A673 (cell line): ENCODE data around the gene DNAH2. TPM values are rescaled to one million over a fixed set of nuclear protein-coding genes. Genes with fewer than 3 reads are reported as not detected.

ENCODE experiments used
- BruUV-seq: library from RNA; stranded (reverse); fragments of 400-500 nt; replicated peaks from 2 replicates; lab custom pipeline; 2021; lab: Mats Ljungman, UMichigan
- CTCF ChIA-PET: fragments of 300-600 bp; sonication (Branson Sonifier 250); formaldehyde crosslinking; loops from one replicate; lab custom pipeline; 2022; ENCODE audit warnings: antibody characterized with exemption; lab: Charles Lee
- POLR2A ChIA-PET: fragments of 300-600 bp; sonication (Branson Sonifier 250); formaldehyde crosslinking; loops from one replicate; lab custom pipeline; 2022; ENCODE audit warnings: antibody characterized with exemption; ENCODE audit not compliant: low non-redundant PET; lab: Charles Lee
- DNase-seq: peaks from one replicate; pipeline ENCODE4 v3.0.0-alpha.2; 2015; ENCODE audit warnings: low spot score
- H3K27ac ChIP-seq: fragments of 200-600 bp; sonication (generic); 2 replicates; pipeline ENCODE4 v1.5.1; 2016; ENCODE audit warnings: mixed run types, low read depth, mild to moderate bottlenecking, mixed read lengths, antibody characterized with exemption, low read length; ENCODE audit not compliant: poor library complexity, severe bottlenecking
- H3K27me3 ChIP-seq: fragments of 200-600 bp; sonication (generic); replicated peaks from 2 replicates; pipeline ENCODE4 v1.6.1; 2017; ENCODE audit warnings: mixed run types, low read depth, mild to moderate bottlenecking, mixed read lengths, antibody characterized with exemption, low read length; ENCODE audit not compliant: insufficient read depth, poor library complexity
- H3K36me3 ChIP-seq: fragments of 200-600 bp; sonication (generic); 2 replicates; pipeline ENCODE4 v1.6.1; 2016; ENCODE audit warnings: mixed run types, mild to moderate bottlenecking, mixed read lengths, antibody characterized with exemption, low read length; ENCODE audit not compliant: insufficient read depth, poor library complexity, severe bottlenecking
- H3K4me1 ChIP-seq: fragments of 200-600 bp; sonication (generic); 2 replicates; pipeline ENCODE4 v1.6.1; 2017; ENCODE audit warnings: mixed run types, mild to moderate bottlenecking, mixed read lengths, antibody characterized with exemption, low read length; ENCODE audit not compliant: insufficient read depth, poor library complexity, severe bottlenecking
- H3K4me3 ChIP-seq: fragments of 200-600 bp; sonication (generic); 2 replicates; pipeline ENCODE4 v1.5.1; 2016; ENCODE audit warnings: low read depth, mixed run types, mild to moderate bottlenecking, mixed read lengths, low read length; ENCODE audit not compliant: poor library complexity, severe bottlenecking
- H3K9me3 ChIP-seq: fragments of 200-600 bp; sonication (generic); 2 replicates; pipeline ENCODE4 v1.6.1; 2016; ENCODE audit warnings: mixed run types, low read depth, mild to moderate bottlenecking, mixed read lengths, antibody characterized with exemption, low read length; ENCODE audit not compliant: poor library complexity, severe bottlenecking
- EZH2 ChIP-seq: fragments of 200-600 bp; sonication (generic); IDR thresholded peaks from 2 replicates; pipeline ENCODE4 v1.6.1; 2017; ENCODE audit warnings: borderline replicate concordance, low read depth, mild to moderate bottlenecking, mixed read lengths, antibody characterized with exemption, low read length; ENCODE audit not compliant: poor library complexity, severe bottlenecking
- intact Hi-C: fragments of 100-400 bp; cut with micrococcal nuclease; formaldehyde crosslinking; loops from one replicate; pipeline ENCODE4 v1.10.0; 2022; ENCODE audit not compliant: unreplicated experiment
- total RNA-seq: library from RNA; stranded (reverse); gene quantifications from 2 replicates; pipeline ENCODE4 v1.2.3, GENCODE V29; 2021
- TF ChIP-seq, protein P1 (sequence below): fragments of 300-800, 200-600 bp; sonication (generic); conservative IDR thresholded peaks from 2 replicates; pipeline ENCODE4 v1.5.1; 2017; ENCODE audit warnings: low read depth, mild to moderate bottlenecking, antibody characterized with exemption, low read length, moderate library complexity, mixed read lengths

Gene DNAH2
- total RNA-seq, 1 experiment from 2014 or later = 0.15 TPM

DNA sequence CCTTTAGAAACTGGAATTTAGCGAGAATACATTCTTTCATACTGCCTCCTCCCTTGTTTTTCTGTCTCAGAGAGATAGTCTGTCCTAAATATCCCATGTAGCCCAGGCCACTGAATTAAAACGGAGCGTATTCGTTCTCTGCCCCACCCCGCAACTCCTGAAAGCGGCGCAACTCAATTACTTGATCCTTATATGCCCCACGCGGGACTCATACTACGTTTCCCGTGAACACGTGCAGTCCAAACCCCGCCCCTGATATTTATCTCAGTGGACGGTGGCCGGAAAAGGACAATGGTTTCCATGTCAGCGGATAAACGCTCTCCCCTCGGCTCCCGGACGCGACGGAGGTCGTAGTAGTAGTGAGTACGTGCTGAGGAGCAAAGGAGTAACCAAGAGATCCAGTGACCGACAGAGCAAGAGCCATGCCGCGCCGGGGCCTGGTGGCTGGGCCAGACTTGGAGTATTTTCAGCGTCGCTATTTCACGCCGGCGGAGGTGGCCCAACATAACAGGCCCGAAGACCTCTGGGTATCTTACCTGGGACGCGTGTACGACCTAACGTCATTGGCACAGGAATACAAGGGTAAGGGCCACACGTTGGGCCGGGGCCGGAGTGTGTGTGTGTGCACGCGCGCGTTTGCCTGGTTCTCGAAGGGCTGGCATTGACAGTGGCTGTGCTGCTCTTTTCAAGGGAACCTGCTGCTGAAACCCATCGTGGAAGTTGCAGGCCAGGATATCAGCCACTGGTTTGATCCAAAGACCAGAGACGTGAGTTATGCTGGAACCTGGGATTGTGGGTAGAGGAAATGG is 140.4 kb downstream of the DNAH2 start, which contains the start of gene CYB5D1:
CYB5D1 (plus strand) TSS at position 291 of the 809 bp plus-strand sequence; CDS start at position 423, 132 bp downstream.
- peaks cover 11% of the 10 kb centered on the region for H3K36me3 ChIP-seq
- no peaks in the 10 kb centered on the region for H3K27me3 ChIP-seq
- intact Hi-C loops = loop anchor here (1.0 kb wide), 1 partner anchor 172 kb away; no protein-coding TSS in a partner anchor
- peak within 1 kb of the TSS; percentile 65 for H3K4me3 ChIP-seq
- H3K9me3 ChIP-seq = no peaks in the 10 kb centered on the region
- DNase-seq = peak; percentile 97
- no peak for TF ChIP-seq EZH2
- TF ChIP-seq, protein P1, sequence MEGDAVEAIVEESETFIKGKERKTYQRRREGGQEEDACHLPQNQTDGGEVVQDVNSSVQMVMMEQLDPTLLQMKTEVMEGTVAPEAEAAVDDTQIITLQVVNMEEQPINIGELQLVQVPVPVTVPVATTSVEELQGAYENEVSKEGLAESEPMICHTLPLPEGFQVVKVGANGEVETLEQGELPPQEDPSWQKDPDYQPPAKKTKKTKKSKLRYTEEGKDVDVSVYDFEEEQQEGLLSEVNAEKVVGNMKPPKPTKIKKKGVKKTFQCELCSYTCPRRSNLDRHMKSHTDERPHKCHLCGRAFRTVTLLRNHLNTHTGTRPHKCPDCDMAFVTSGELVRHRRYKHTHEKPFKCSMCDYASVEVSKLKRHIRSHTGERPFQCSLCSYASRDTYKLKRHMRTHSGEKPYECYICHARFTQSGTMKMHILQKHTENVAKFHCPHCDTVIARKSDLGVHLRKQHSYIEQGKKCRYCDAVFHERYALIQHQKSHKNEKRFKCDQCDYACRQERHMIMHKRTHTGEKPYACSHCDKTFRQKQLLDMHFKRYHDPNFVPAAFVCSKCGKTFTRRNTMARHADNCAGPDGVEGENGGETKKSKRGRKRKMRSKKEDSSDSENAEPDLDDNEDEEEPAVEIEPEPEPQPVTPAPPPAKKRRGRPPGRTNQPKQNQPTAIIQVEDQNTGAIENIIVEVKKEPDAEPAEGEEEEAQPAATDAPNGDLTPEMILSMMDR = no peak
- BruUV-seq = no TSS peak
- H3K27ac ChIP-seq = peak within 1 kb of the TSS; percentile 93
- POLR2A ChIA-PET = interaction anchor here (0.7 kb wide), 1 partner anchor 85 kb away, joined by 3 read pairs; no protein-coding TSS in a partner anchor
- H3K4me1 ChIP-seq = peaks cover 20% of the 10 kb centered on the region
- CTCF ChIA-PET = interaction anchor here (0.6 to 2.0 kb wide), 8 partner anchors 13 to 200 kb away, joined by 4 to 11 read pairs (median 4); no protein-coding TSS in a partner anchor

GRCh38 chr17:7858522-7858810 is 140.9 kb downstream of the DNAH2 start:
- H3K4me1 ChIP-seq = peaks cover 22% of the 10 kb centered on the region
- no peaks in the 10 kb centered on the region for H3K27me3 ChIP-seq
- DNase-seq = peak; percentile 63
- peak overlapping the region; percentile 65 for H3K4me3 ChIP-seq
- ChIA-PET CTCF (no interaction called here), POLR2A (no interaction called here)
- H3K27ac ChIP-seq = peak overlapping the region; percentile 93
- no TSS peak for BruUV-seq
- no peak for TF ChIP-seq EZH2
- TF ChIP-seq, protein P1 = 0 out of 2 replicates have a peak, but pooled peaks have one; percentile 30
- H3K36me3 ChIP-seq = peaks cover 7% of the 10 kb centered on the region
- no peaks in the 10 kb centered on the region for H3K9me3 ChIP-seq
- intact Hi-C loops = no loop called here

- BruUV-seq = no TSS peak
- H3K27me3 ChIP-seq = no peaks in the 10 kb centered on the region
- H3K36me3 ChIP-seq = peaks cover 1% of the 10 kb centered on the region
- no peaks in the 10 kb centered on the region for H3K9me3 ChIP-seq
- ChIA-PET POLR2A (interaction anchor here (0.5 kb wide), 1 partner anchor 209 kb away, joined by 4 read pairs; no protein-coding TSS in a partner anchor), CTCF (no interaction called here)
- TF ChIP-seq EZH2 = no peak
- TF ChIP-seq, protein P1 = no peak
- no peak overlapping the region for H3K27ac ChIP-seq
- H3K4me1 ChIP-seq = peaks cover 22% of the 10 kb centered on the region
- peak overlapping the region; percentile 65 for H3K4me3 ChIP-seq
- intact Hi-C loops = no loop called here
- DNase-seq = no peak
These were observed 141.5 kb downstream of the DNAH2 start for GRCh38 chr17:7859028-7859427.
